GM19438 (cell line): Measurements from ENCODE around the gene MTIF3.
"Not testable (repeated sequence)": the region's sequence is repeated elsewhere in the genome, so short reads cannot be mapped to it uniquely, and the experiment has no call there.

Experiments used
- ATAC-seq: cut with Tn5 transposase; IDR thresholded peaks from one replicate; pipeline ENCODE4 v1.9.1; 2021; ENCODE audit warnings: low read depth; ENCODE audit not compliant: unreplicated experiment

The MTIF3 gene

GRCh38 chr13:27421101-27421871 is 29.1 kb downstream of the MTIF3 start:
- no peak for ATAC-seq

GRCh38 chr13:27419328-27419727 is 31.0 kb downstream of the MTIF3 start:
- ATAC-seq, result no peak

- no peak for ATAC-seq
Measured at GRCh38 chr13:27415116-27415515, 35.2 kb downstream of the MTIF3 start.

GRCh38 chr13:27411341-27411740 is 39.0 kb downstream of the MTIF3 start:
- no peak for ATAC-seq

- no peak for ATAC-seq
Measured at GRCh38 chr13:27409013-27409412, 41.4 kb downstream of the MTIF3 start.

- no peak for ATAC-seq
Measured at GRCh38 chr13:27408074-27408473, 42.3 kb downstream of the MTIF3 start.

GRCh38 chr13:27406178-27406939 is 44.0 kb downstream of the MTIF3 start:
- no peak for ATAC-seq

GRCh38 chr13:27405546-27406134 is 44.7 kb downstream of the MTIF3 start:
- ATAC-seq, result no peak

- ATAC-seq, result no peak
Measured at GRCh38 chr13:27404680-27405079, 45.7 kb downstream of the MTIF3 start.

- no peak for ATAC-seq
Measured at GRCh38 chr13:27403727-27404385, 46.5 kb downstream of the MTIF3 start.

- ATAC-seq, result no peak
Measured at GRCh38 chr13:27403203-27403678, 47.1 kb downstream of the MTIF3 start.

GRCh38 chr13:27401210-27401609 is 49.2 kb downstream of the MTIF3 start:
- no peak for ATAC-seq

- ATAC-seq, result not testable (repeated sequence)
Measured at GRCh38 chr13:27400405-27400804, 50.0 kb downstream of the MTIF3 start.

GRCh38 chr13:27398360-27398759 is 52.0 kb downstream of the MTIF3 start:
- no peak for ATAC-seq

GRCh38 chr13:27396252-27396846 is 54.0 kb downstream of the MTIF3 start:
- ATAC-seq, result no peak

- no peak for ATAC-seq
Measured at GRCh38 chr13:27395007-27395510, 55.3 kb downstream of the MTIF3 start.

GRCh38 chr13:27393101-27393500 is 57.3 kb downstream of the MTIF3 start:
- no peak for ATAC-seq

- no peak for ATAC-seq
Measured at GRCh38 chr13:27391471-27391870, 58.9 kb downstream of the MTIF3 start.

- ATAC-seq, result no peak
Measured at GRCh38 chr13:27389891-27390290, 60.5 kb downstream of the MTIF3 start.

GRCh38 chr13:27388241-27388640 is 62.1 kb downstream of the MTIF3 start:
- no peak for ATAC-seq
